Vein endothelial cell (primary cell): ENCODE results near the gene FGF6. TPM values are rescaled to one million over a fixed set of nuclear protein-coding genes. Genes with fewer than 3 reads are reported as not detected.

Experiments used
- total RNA-seq: library from RNA; depleted of rRNA; stranded (reverse); fragments of >200 nt; gene quantifications from 2 replicates; pipeline ENCODE4 v1.2.3, GENCODE V29; 2012

FGF6 gene
- total RNA-seq: not detected in 2 replicates

GRCh38 chr12:4445156-4446101, at the start of gene FGF6:
TSS of gene FGF6 (minus strand) at chr12:4445815. CDS start at chr12:4445570, 245 bp downstream.

Other genes starting within 250 kb of the FGF6 start
- 130 and 258 TPM in 2 replicates for gene CCND2, start 172.1 kb downstream of the FGF6 start, total RNA-seq
- gene TIGAR, start 124.6 kb downstream of the FGF6 start, total RNA-seq: 16.3 and 25.2 TPM in 2 replicates
- not detected in 2 replicates for gene FGF23, start 66.1 kb downstream of the FGF6 start, total RNA-seq
- 11.1 and 17.6 TPM in 2 replicates for gene RAD51AP1, start 93.1 kb upstream of the FGF6 start, total RNA-seq
- gene DYRK4, start 116.4 kb upstream of the FGF6 start, total RNA-seq: 24.5 and 37.0 TPM in 2 replicates
- gene AKAP3, start 203.2 kb upstream of the FGF6 start, total RNA-seq: 0.65 and 1.1 TPM in 2 replicates
- gene NDUFA9, start 203.3 kb upstream of the FGF6 start, total RNA-seq: 52.6 and 98.1 TPM in 2 replicates